GM18505 (cell line): ENCODE measurements around the gene TSPAN19.

Source experiments
- ATAC-seq: cut with Tn5 transposase; IDR thresholded peaks from one replicate; pipeline ENCODE4 v1.9.1; 2021; ENCODE audit not compliant: unreplicated experiment
- POLR2A ChIP-seq: IDR thresholded peaks from 4 replicates; pipeline ENCODE4 v1.6.1; 2011; ENCODE audit warnings: borderline replicate concordance; ENCODE audit not compliant: insufficient read depth, insufficient read length; ENCODE audit errors: extremely low read depth

The TSPAN19 gene

GRCh38 chr12:84983289-84983688 is 52.8 kb downstream of the TSPAN19 start:
- ATAC-seq = no peak
- TF ChIP-seq POLR2A = no peak

- ATAC-seq = no peak
- no peak for TF ChIP-seq POLR2A
Observed at GRCh38 chr12:84982888-84983287, 53.2 kb downstream of the TSPAN19 start.

- ATAC-seq = no peak
- TF ChIP-seq POLR2A = no peak
Observed at GRCh38 chr12:84978921-84979320, 57.2 kb downstream of the TSPAN19 start.

- TF ChIP-seq POLR2A = no peak
- no peak for ATAC-seq
Observed at GRCh38 chr12:84976133-84976532, 59.9 kb downstream of the TSPAN19 start.

- no peak for TF ChIP-seq POLR2A
- no peak for ATAC-seq
Observed at GRCh38 chr12:84974155-84974815, 61.8 kb downstream of the TSPAN19 start.

- no peak for TF ChIP-seq POLR2A
- ATAC-seq = no peak
Observed at GRCh38 chr12:84973026-84973425, 63.1 kb downstream of the TSPAN19 start.

GRCh38 chr12:84969226-84969625 is 66.9 kb downstream of the TSPAN19 start:
- no peak for TF ChIP-seq POLR2A
- ATAC-seq = no peak
